Muscle of leg (tissue), 11 donors: Measurements from ENCODE around the gene SSTR5. TPM values are rescaled to one million over a fixed set of nuclear protein-coding genes. Genes with fewer than 3 reads are reported as not detected.

ENCODE experiments used
- DNase-seq: peaks from one replicate; pipeline ENCODE4 v3.0.0; 2013
- H3K27ac ChIP-seq: one replicate; pipeline ENCODE4 v1.5.1; 2013; ENCODE audit warnings: mild to moderate bottlenecking, low read length, control low read depth
- H3K27me3 ChIP-seq: one replicate; pipeline ENCODE4 v1.6.1; 2013; ENCODE audit warnings: low read length; ENCODE audit not compliant: control insufficient read depth, insufficient read depth
- H3K36me3 ChIP-seq: one replicate; pipeline ENCODE4 v1.6.1; 2013; ENCODE audit warnings: low read length; ENCODE audit not compliant: control insufficient read depth, insufficient read depth
- H3K4me1 ChIP-seq: one replicate; pipeline ENCODE4 v1.6.1; 2013; ENCODE audit warnings: low read length; ENCODE audit not compliant: control insufficient read depth, insufficient read depth
- H3K4me3 ChIP-seq: one replicate; pipeline ENCODE4 v1.5.1; 2013; ENCODE audit warnings: low read length, control low read depth
- H3K9me3 ChIP-seq: replicated peaks from 2 replicates; pipeline ENCODE4 v1.6.1; 2013; ENCODE audit warnings: low read depth, low read length; ENCODE audit not compliant: control insufficient read depth
- WGBS: methylation state at CpG from one replicate; pipeline ENCODE4 v1.1.5; 2013; ENCODE audit warnings: missing lambda C conversion rate; ENCODE audit not compliant: insufficient coverage; 5-methylcytosine and 5-hydroxymethylcytosine counted together
- polyA plus RNA-seq, 8 donors: library from polyadenylated mRNA; unstranded; fragments of 120-200 nt; gene quantifications; one replicate each; pipeline versions ENCODE4 v1.2.1 to v1.2.3, GENCODE V29; 2013; ENCODE audit warnings: inconsistent platforms in 1 of 8, low replicate concordance in 1 of 8; ENCODE audit not compliant: insufficient read length in 8 of 8, insufficient read depth in 1 of 8
- total RNA-seq: library from RNA; stranded (reverse); fragments of 120-200 nt; gene quantifications from one replicate; pipeline ENCODE4 v1.2.4, GENCODE V29; 2013

The SSTR5 gene
- total and polyA plus RNA-seq, 9 donors, result 0.08 to 0.13 (median 0.10) TPM; not detected in 6

DNA sequence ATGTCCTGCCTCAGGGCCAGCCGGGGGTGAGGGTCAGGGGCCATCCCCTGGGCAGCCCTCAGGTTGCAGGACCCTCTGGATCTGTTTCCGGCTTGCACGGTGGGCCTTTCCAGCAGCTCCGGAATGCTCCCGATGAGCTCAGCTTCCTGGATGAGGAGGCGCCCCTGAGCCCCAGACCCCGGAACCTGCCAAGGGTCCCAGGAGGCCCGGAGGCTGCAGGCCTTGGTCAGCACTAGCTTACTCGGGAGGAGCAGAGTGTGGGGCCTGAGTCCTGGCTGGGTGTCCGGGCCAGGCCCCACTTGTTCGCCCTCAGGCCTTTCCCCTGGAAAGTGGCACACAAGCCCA, 31.1 kb downstream of the SSTR5 start:
- Histone ChIP-seq H3K27me3 (peaks cover 58% of the 10 kb centered on the region), H3K36me3 (no peaks in the 10 kb centered on the region), H3K4me3 (no peak overlapping the region), H3K9me3 (no peaks in the 10 kb centered on the region), H3K4me1 (peaks cover 18% of the 10 kb centered on the region), H3K27ac (no peak overlapping the region)
- peak; percentile 29 for DNase-seq
- WGBS, result 8% methylated on average over 10 of the region's 11 CpGs

DNA sequence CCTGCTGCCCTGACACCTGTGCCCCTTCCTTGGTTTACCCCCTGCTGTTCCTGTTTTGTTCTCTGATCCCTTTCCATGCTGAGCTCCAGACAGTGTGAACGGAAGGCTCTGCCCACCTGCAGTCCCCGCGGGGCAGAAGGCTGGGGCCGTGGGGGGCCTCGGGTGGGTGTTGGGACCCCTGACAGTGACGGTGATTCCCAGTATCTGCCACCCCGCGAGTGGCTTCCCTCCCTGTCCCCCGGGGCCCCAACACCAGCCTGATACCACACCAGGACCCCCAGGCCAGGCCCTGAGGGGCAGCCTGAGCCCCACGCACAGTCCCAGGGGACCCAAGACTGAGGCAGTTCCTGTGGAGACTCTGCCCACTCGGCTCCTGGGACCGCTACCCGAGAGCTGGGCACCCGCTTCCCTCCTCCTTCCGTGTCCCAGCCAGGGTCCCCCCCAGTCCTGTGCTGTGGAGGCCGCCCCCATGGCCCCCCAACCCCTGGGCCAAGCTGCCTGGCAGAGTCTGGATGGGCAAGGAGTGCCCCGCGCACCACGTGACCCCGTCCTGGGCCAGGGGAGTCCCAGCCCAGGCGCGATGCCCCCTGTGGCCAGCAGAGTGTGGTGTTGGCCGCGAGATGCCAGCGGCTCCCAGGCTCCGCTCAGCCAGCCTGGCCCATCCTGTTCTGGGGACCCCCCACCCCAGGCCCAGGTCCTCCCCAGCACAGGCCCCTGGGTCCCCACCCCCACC, 33.5 kb downstream of the SSTR5 start:
- 35% methylated on average over 23 of the region's 26 CpGs for WGBS
- Histone ChIP-seq H3K4me3 (no peak overlapping the region), H3K9me3 (no peaks in the 10 kb centered on the region), H3K27me3 (peaks cover 62% of the 10 kb centered on the region), H3K4me1 (peaks cover 27% of the 10 kb centered on the region), H3K27ac (no peak overlapping the region), H3K36me3 (no peaks in the 10 kb centered on the region)
- DNase-seq, result peak; percentile 59

DNA sequence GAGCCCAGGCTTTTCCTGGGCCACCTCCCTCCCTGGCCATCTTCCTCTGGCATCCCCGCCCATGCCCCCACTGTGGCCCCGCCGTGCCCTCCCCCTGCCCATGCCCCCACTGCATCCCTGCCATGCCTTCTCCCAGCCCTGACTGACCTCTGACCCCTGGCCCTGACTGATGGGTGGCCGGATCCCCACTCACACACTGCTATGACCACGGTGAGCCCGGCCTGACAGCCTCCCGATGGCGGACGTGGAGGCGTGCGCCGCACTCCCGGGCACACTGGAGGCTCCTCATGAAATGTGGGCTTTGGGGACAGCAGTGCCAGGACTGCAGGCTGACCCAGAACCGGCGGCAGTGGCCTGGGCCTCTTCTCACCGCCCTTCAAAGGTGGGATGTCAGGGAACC, 34.1 kb downstream of the SSTR5 start:
- DNase-seq, result no peak
- no peaks in the 10 kb centered on the region for H3K9me3 ChIP-seq
- H3K27me3 ChIP-seq, result peaks cover 63% of the 10 kb centered on the region
- 73% methylated on average over 16 of the region's 16 CpGs for WGBS
- peaks cover 27% of the 10 kb centered on the region for H3K4me1 ChIP-seq
- no peak overlapping the region for H3K27ac ChIP-seq
- H3K36me3 ChIP-seq, result no peaks in the 10 kb centered on the region
- no peak overlapping the region for H3K4me3 ChIP-seq

DNA sequence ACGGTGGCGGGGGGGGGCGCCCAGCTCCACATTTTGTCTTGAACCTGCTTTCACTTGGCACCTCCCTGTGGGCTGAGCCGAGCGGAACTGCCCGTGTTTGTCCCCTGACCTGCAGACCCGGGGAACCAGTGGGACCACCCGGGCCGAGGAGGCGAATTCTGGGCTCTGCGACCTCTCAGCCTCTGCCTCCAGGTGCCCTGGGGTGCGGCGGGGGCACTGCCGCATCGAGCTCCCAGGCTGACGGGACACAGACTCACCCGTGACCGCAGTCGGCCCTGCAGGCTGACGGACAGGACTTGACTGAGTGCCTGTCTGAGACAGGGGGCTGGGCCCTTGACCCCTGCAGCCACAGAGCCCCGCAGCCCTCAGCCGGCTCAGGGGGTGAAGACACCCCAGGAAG, 34.6 kb downstream of the SSTR5 start:
- no peak for DNase-seq
- 76% methylated on average over 22 of the region's 22 CpGs for WGBS
- Histone ChIP-seq H3K9me3 (no peaks in the 10 kb centered on the region), H3K4me3 (no peak overlapping the region), H3K4me1 (peaks cover 27% of the 10 kb centered on the region), H3K27ac (no peak overlapping the region), H3K36me3 (no peaks in the 10 kb centered on the region), H3K27me3 (peaks cover 67% of the 10 kb centered on the region)

DNA sequence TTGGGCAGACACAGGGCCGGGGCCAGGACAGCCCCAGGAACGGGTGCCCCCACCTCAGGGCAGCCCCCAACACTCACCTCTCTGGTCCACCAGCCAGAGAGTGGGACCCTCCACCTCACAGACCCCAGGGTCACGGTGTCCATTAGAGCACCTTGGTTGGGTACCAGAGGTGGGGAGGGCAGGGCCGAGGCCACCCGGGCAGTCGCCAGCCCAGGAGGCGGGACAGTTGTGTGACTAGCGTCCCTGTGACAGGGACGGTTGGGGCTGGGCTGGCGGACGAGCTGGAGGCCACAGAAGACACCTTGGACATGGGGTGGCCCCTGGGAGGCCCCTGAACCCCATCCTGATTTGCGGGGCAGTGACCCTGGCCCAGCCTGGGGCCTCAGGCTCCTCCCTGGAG, 35.2 kb downstream of the SSTR5 start:
- WGBS, result 66% methylated on average over 10 of the region's 12 CpGs
- Histone ChIP-seq H3K9me3 (no peaks in the 10 kb centered on the region), H3K27me3 (peaks cover 73% of the 10 kb centered on the region), H3K27ac (no peak overlapping the region), H3K4me3 (no peak overlapping the region), H3K36me3 (no peaks in the 10 kb centered on the region), H3K4me1 (peaks cover 27% of the 10 kb centered on the region)
- no peak for DNase-seq

DNA sequence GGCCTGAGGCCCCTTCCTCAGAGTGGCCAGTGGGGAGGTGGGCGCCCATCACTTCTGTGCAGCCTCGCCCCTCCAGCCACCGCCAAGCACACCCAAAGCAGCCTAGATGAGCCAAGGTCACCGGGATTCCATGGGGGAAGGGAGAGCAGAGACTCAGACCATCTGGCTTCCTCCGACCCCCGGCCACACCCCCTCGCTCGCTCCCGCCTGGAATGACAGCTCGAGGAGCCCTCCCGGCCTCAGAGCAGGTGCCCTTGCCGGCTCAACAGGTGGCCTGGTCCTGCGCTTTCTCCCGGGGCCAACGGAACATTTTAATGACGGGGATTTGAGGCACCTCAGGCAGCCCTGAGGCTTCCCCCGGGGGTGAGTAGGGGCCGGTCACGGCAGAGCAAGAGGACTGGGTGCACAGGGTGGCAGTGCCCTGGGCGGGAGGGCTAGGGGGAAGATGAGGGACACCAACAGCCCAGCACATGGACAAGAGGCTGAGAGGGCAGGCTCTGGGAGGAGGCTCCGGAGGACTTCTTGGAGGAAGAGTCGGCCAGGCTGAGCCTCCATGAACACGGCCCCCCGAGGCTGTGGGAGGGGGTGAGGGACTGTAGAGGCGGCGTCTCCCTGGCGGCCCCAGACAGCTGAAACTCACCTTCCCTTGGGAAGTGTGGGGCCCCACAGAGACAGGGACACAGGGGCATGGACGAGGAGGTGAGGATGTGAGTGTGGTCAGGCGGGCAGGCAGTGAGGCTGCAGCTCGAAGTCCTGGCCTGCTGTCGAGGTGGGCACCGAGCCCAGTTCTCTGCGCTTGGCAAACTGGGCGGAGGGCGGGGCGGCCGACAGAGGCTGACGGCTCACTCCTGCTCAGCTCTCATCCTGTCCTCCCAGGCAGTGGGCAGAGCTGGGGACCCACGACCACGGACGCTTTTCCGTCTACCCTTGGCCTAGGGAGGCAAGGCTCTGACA, 36.0 kb downstream of the SSTR5 start:
- H3K4me3 ChIP-seq, result no peak overlapping the region
- peak; percentile 60 for DNase-seq
- peaks cover 20% of the 10 kb centered on the region for H3K4me1 ChIP-seq
- no peak overlapping the region for H3K27ac ChIP-seq
- peaks cover 78% of the 10 kb centered on the region for H3K27me3 ChIP-seq
- no peaks in the 10 kb centered on the region for H3K9me3 ChIP-seq
- no peaks in the 10 kb centered on the region for H3K36me3 ChIP-seq
- 41% methylated on average over 35 of the region's 42 CpGs for WGBS

DNA sequence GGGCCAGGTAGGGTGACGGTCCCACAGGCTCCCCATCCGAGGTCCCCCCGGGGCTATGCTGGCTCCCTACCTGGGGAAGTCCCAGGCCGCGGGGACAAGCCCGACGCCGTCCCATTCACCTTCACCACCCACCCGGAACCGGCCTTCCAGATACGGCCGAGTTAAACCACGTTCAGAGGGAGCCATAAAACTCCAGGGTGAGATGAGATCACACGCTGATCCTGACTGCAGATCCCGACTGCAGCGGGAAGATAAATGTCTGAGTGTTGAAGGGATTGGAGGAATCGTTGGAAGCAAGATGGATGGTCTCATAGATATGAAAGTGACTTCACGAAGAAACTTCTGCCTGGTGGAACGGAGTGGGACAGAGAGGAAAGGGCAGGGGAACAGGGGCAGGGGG, 37.1 kb downstream of the SSTR5 start:
- DNase-seq, result no peak
- Histone ChIP-seq H3K4me3 (no peak overlapping the region), H3K27ac (no peak overlapping the region), H3K36me3 (no peaks in the 10 kb centered on the region), H3K9me3 (no peaks in the 10 kb centered on the region), H3K4me1 (peaks cover 18% of the 10 kb centered on the region), H3K27me3 (peaks cover 68% of the 10 kb centered on the region)
- WGBS, result 29% methylated on average over 17 of the region's 19 CpGs

DNA sequence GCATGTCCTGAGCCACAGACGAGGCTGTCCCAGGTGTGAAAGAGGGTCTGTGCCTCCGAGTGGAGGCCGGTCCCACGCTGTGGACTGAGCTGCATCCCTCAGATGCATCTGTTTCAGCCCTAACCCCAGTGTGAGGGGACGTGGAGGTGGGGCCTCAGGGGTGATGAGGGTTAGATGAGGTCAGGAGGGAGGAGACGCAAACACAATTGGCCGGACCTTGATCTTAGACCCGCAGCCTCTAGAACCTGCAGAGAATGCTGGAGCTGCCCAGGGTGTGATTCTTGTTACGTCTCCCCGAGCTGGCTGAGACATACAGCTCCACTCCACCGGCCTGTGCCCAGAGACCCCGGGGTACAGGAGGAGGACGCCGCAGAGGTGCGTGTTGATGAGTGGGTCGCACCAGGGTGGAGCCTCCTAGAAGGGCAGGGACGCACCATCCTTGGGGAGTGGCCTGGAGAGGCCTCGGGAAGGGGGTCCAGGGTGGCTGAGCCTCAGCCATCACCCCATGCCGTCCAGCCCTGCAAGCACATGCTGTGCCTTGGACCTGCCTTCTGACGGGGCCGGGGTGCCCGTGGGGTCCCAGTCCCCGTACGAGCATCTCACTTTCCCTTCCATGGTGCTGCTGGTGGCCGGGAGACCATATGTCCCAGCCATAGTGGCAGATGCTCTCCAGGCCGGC, 40.1 kb downstream of the SSTR5 start:
- H3K4me3 ChIP-seq, result no peak overlapping the region
- no peaks in the 10 kb centered on the region for H3K36me3 ChIP-seq
- H3K27me3 ChIP-seq, result peaks cover 58% of the 10 kb centered on the region
- DNase-seq, result no peak
- no peak overlapping the region for H3K27ac ChIP-seq
- H3K4me1 ChIP-seq, result peaks cover 29% of the 10 kb centered on the region
- WGBS, result 56% methylated on average over 24 of the region's 26 CpGs
- no peaks in the 10 kb centered on the region for H3K9me3 ChIP-seq

DNA sequence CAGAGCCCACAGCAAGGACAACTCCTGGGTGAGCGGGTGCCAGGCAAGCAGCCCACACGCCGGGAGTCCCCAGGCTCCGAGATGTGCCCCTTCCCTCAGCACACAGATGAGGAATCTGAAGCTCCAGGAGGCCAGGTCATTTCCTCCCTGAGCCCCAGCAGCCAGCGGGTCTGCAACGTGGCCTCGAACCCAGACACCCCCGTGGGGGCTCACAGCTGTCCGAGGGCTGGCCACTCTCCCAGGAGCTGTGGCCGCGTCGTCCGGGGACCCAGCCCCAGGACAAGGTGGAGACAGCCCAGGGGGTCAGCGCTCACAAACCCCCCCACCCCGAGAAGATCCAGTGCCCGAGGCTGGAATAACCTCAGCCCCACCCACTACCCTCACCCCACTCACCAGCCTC, 40.9 kb downstream of the SSTR5 start:
- peaks cover 50% of the 10 kb centered on the region for H3K27me3 ChIP-seq
- 41% methylated on average over 9 of the region's 16 CpGs for WGBS

More for the DNA sequence above, 40.9 kb downstream of the SSTR5 start:
- no peaks in the 10 kb centered on the region for H3K36me3 ChIP-seq
- H3K4me3 ChIP-seq, result no peak overlapping the region
- no peaks in the 10 kb centered on the region for H3K9me3 ChIP-seq
- H3K27ac ChIP-seq, result no peak overlapping the region
- no peak for DNase-seq
- H3K4me1 ChIP-seq, result peaks cover 24% of the 10 kb centered on the region
